Measurements from ENCODE around the gene H6PD.

Gene H6PD

DNA sequence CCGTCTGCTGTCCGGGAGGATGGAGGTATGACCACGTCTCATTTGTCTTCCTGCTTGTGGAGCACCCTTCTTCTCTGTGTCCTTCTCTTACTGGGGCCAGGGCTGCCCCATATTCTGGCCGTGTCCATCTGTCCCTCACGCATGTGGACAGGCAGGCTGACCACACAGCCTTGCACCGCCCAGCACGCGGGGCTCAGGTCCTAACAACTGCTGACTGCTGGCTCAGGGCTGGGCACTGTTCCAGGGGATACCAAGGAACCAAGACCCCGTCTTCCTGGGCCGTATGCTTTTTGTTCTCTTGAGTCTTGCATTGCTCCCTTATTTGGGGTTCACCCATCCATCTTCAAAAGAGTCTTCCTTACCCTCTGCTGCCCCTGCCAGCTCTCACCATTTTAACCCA, 40.6 kb downstream of the H6PD start:
- Histone ChIP-seq H3K4me3 (ENCODE audit: insufficient read depth in 1 of 2, low read depth in 1 of 2, low read length in 2 of 2) (peak overlapping the region in 1 of 2 experiments; percentile 43), H2BK15ac (ENCODE audit: low read depth, poor library complexity, severe bottlenecking) (no peak overlapping the region), H3K4me1 (ENCODE audit: control insufficient read depth, insufficient read depth, low read depth, low read length) (peaks cover 40% of the 10 kb centered on the region), H2BK12ac (ENCODE audit: low read length in 2 of 2) (peak overlapping the region; percentile 93 to 96), H2AK5ac (ENCODE audit: low read length, severe bottlenecking) (peak overlapping the region; percentile 37), H2BK120ac (ENCODE audit: low read depth, low read length) (no peak overlapping the region), H3K4ac (ENCODE audit: low read depth in 1 of 2, low read length in 2 of 2) (peak overlapping the region in 1 of 2 experiments; percentile 6), H3K18ac (ENCODE audit: low read depth in 1 of 2, low read length in 2 of 2) (peak overlapping the region; percentile 75 to 77), H3K4me2 (ENCODE audit: low read length, poor library complexity, severe bottlenecking) (no peak overlapping the region), H3K23ac (ENCODE audit: low read length in 2 of 2) (peak overlapping the region in 1 of 2 experiments; percentile 16), H3K9me3 (ENCODE audit: control insufficient read depth, low read length) (no peaks in the 10 kb centered on the region), H4K91ac (ENCODE audit: low read length) (peak overlapping the region; percentile 53), H3K27ac (ENCODE audit: low read length, poor library complexity, severe bottlenecking) (peak overlapping the region; percentile 12), H3K14ac (ENCODE audit: low read length in 2 of 2) (peak overlapping the region in 1 of 2 experiments; percentile 37), H4K8ac (ENCODE audit: low read length) (peak overlapping the region; percentile 2), H2BK5ac (ENCODE audit: low read depth, low read length, poor library complexity, severe bottlenecking) (no peak overlapping the region), H3K27me3 (ENCODE audit: control insufficient read depth in 1 of 2, insufficient read depth in 1 of 2, low read length in 2 of 2) (no peaks in the 10 kb centered on the region), H3K36me3 (ENCODE audit: control insufficient read depth in 1 of 2, insufficient read depth in 2 of 2, low read depth in 1 of 2, low read length in 2 of 2) (peaks cover 4 to 5% of the 10 kb centered on the region in 2 experiments), H3K79me1 (replicated peaks; ENCODE audit: low read length, poor library complexity, severe bottlenecking) (peaks cover 2% of the 10 kb centered on the region), H2AFZ (ENCODE audit: low read depth, low read length) (no peak overlapping the region), H3K9ac (ENCODE audit: low read length) (no peak overlapping the region)
- DNase-seq, result no peak
- WGBS, result 63% methylated on average over 10 of the region's 10 CpGs

DNA sequence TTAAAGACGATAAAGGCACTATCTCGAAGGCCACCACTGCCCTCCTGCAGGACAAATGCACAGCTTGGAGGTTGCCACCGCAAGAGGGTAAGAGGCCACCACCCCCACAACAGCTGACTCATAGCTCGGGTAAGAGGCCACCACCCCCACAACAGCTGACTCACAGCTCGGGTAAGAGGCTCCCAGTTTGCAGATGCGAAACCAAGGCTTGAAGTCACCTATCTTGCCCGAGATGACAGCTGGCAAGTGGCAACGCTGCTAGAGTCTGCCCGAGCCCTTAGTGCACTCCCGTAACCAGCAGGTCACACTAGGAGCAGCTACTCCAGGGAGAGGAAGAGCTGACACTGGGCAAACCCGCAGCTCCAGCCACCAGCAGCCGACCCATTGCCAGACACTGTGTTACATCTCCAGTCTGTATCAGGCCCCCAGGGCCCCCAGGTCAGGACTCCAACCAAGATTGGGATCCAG, 41.0 kb downstream of the H6PD start:
- Histone ChIP-seq H3K27ac (ENCODE audit: low read length, poor library complexity, severe bottlenecking) (peak overlapping the region; percentile 20), H2AK5ac (ENCODE audit: low read length, severe bottlenecking) (peak overlapping the region; percentile 49), H3K79me1 (replicated peaks; ENCODE audit: low read length, poor library complexity, severe bottlenecking) (no peaks in the 10 kb centered on the region), H3K18ac (ENCODE audit: low read depth in 1 of 2, low read length in 2 of 2) (peak overlapping the region; percentile 22 to 77), H4K91ac (ENCODE audit: low read length) (peak overlapping the region; percentile 34), H3K14ac (ENCODE audit: low read length in 2 of 2) (no peak overlapping the region), H2AFZ (ENCODE audit: low read depth, low read length) (no peak overlapping the region), H3K4me1 (ENCODE audit: control insufficient read depth, insufficient read depth, low read depth, low read length) (peaks cover 39% of the 10 kb centered on the region), H3K4ac (ENCODE audit: low read depth in 1 of 2, low read length in 2 of 2) (no peak overlapping the region), H3K4me2 (ENCODE audit: low read length, poor library complexity, severe bottlenecking) (peak overlapping the region; percentile 36), H3K4me3 (ENCODE audit: insufficient read depth in 1 of 2, low read depth in 1 of 2, low read length in 2 of 2) (peak overlapping the region in 1 of 2 experiments; percentile 43), H3K23ac (ENCODE audit: low read length in 2 of 2) (no peak overlapping the region), H2BK5ac (ENCODE audit: low read depth, low read length, poor library complexity, severe bottlenecking) (no peak overlapping the region), H3K27me3 (ENCODE audit: control insufficient read depth in 1 of 2, insufficient read depth in 1 of 2, low read length in 2 of 2) (no peaks in the 10 kb centered on the region), H2BK120ac (ENCODE audit: low read depth, low read length) (no peak overlapping the region), H3K36me3 (ENCODE audit: control insufficient read depth in 1 of 2, insufficient read depth in 2 of 2, low read depth in 1 of 2, low read length in 2 of 2) (peaks cover 4% of the 10 kb centered on the region in 2 experiments), H2BK15ac (ENCODE audit: low read depth, poor library complexity, severe bottlenecking) (peak overlapping the region; percentile 12), H2BK12ac (ENCODE audit: low read length in 2 of 2) (peak overlapping the region in 1 of 2 experiments; percentile 82), H3K9ac (ENCODE audit: low read length) (peak overlapping the region; percentile 56), H3K9me3 (ENCODE audit: control insufficient read depth, low read length) (no peaks in the 10 kb centered on the region), H4K8ac (ENCODE audit: low read length) (peak overlapping the region; percentile 32)
- 5% methylated on average over 12 of the region's 12 CpGs for WGBS
- DNase-seq, result peak; percentile 94

DNA sequence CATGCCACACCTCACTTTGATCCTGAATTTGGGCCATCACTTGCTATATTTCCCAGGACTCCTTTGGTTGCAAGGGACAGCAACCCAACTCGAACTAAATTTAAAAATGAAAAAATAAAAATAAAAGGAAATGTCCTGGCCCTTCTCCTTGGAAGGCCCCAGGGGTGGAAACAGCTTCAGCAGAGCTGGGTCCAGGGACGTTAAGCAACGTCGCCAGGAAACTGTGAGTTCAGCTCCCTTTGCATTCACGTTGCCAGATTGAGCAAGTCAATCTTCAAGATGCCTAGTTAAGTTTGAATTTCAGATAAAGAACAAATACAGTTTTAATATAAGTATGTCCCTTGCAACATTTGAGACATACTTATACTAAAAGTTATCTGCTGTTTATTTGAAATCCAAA, 43.5 kb downstream of the H6PD start:
- Histone ChIP-seq H2BK15ac (ENCODE audit: low read depth, poor library complexity, severe bottlenecking) (no peak overlapping the region), H3K4me1 (ENCODE audit: control insufficient read depth, insufficient read depth, low read depth, low read length) (peaks cover 46% of the 10 kb centered on the region), H2BK5ac (ENCODE audit: low read depth, low read length, poor library complexity, severe bottlenecking) (no peak overlapping the region), H3K4ac (ENCODE audit: low read depth in 1 of 2, low read length in 2 of 2) (no peak overlapping the region), H3K27ac (ENCODE audit: low read length, poor library complexity, severe bottlenecking) (no peak overlapping the region), H4K91ac (ENCODE audit: low read length) (no peak overlapping the region), H3K9ac (ENCODE audit: low read length) (peak overlapping the region; percentile 47), H3K14ac (ENCODE audit: low read length in 2 of 2) (no peak overlapping the region), H3K9me3 (ENCODE audit: control insufficient read depth, low read length) (no peaks in the 10 kb centered on the region), H2AK5ac (ENCODE audit: low read length, severe bottlenecking) (no peak overlapping the region), H3K18ac (ENCODE audit: low read depth in 1 of 2, low read length in 2 of 2) (no peak overlapping the region), H2BK120ac (ENCODE audit: low read depth, low read length) (no peak overlapping the region), H4K8ac (ENCODE audit: low read length) (no peak overlapping the region), H3K4me2 (ENCODE audit: low read length, poor library complexity, severe bottlenecking) (no peak overlapping the region), H2AFZ (ENCODE audit: low read depth, low read length) (no peak overlapping the region), H3K79me1 (replicated peaks; ENCODE audit: low read length, poor library complexity, severe bottlenecking) (no peaks in the 10 kb centered on the region), H2BK12ac (ENCODE audit: low read length in 2 of 2) (peak overlapping the region in 1 of 2 experiments; percentile 35), H3K36me3 (ENCODE audit: control insufficient read depth in 1 of 2, insufficient read depth in 2 of 2, low read depth in 1 of 2, low read length in 2 of 2) (no peaks in the 10 kb centered on the region), H3K23ac (ENCODE audit: low read length in 2 of 2) (no peak overlapping the region), H3K4me3 (ENCODE audit: insufficient read depth in 1 of 2, low read depth in 1 of 2, low read length in 2 of 2) (no peak overlapping the region), H3K27me3 (ENCODE audit: control insufficient read depth in 1 of 2, insufficient read depth in 1 of 2, low read length in 2 of 2) (no peaks in the 10 kb centered on the region)
- 85% methylated on average over 3 of the region's 5 CpGs for WGBS
- no peak for DNase-seq

DNA sequence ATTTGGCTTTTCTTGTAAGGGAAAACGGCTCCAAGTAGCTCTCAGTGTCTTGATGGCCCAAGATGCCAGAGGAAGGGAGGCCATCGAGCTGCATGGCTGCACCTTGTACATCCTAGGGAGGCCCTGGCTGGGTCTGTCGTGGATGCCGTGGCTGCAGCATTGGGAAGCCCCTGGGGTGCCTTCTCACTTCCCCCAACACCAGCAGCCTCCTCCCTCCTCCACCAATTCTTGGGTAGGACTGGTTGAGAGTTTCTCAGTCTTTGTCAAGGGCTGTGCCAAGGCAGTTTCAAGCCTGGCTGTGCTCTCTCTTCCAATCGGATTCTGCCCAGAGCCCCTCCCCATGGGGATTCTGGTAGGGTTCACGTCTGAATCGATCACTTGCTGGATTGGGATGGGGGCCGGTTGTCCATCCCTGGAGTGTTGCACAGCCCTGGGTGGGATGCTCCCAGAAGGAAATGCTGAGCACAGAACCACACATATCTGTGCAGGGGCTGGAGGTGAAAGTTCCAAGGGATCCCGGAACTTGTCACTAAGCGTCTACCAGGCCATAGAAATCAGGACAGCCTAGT, 44.1 kb downstream of the H6PD start:
- Histone ChIP-seq H2BK120ac (ENCODE audit: low read depth, low read length) (no peak overlapping the region), H2BK12ac (ENCODE audit: low read length in 2 of 2) (peak overlapping the region in 1 of 2 experiments; percentile 4), H3K23ac (ENCODE audit: low read length in 2 of 2) (no peak overlapping the region), H3K14ac (ENCODE audit: low read length in 2 of 2) (peak overlapping the region in 1 of 2 experiments; percentile 31), H3K4me1 (ENCODE audit: control insufficient read depth, insufficient read depth, low read depth, low read length) (peaks cover 46% of the 10 kb centered on the region), H3K4me3 (ENCODE audit: insufficient read depth in 1 of 2, low read depth in 1 of 2, low read length in 2 of 2) (no peak overlapping the region), H3K4me2 (ENCODE audit: low read length, poor library complexity, severe bottlenecking) (no peak overlapping the region), H3K27ac (ENCODE audit: low read length, poor library complexity, severe bottlenecking) (no peak overlapping the region), H2BK15ac (ENCODE audit: low read depth, poor library complexity, severe bottlenecking) (no peak overlapping the region), H2AK5ac (ENCODE audit: low read length, severe bottlenecking) (peak overlapping the region; percentile 17), H3K27me3 (ENCODE audit: control insufficient read depth in 1 of 2, insufficient read depth in 1 of 2, low read length in 2 of 2) (no peaks in the 10 kb centered on the region), H4K8ac (ENCODE audit: low read length) (no peak overlapping the region), H4K91ac (ENCODE audit: low read length) (no peak overlapping the region), H3K79me1 (replicated peaks; ENCODE audit: low read length, poor library complexity, severe bottlenecking) (no peaks in the 10 kb centered on the region), H2AFZ (ENCODE audit: low read depth, low read length) (no peak overlapping the region), H3K9me3 (ENCODE audit: control insufficient read depth, low read length) (peaks cover 3% of the 10 kb centered on the region), H3K18ac (ENCODE audit: low read depth in 1 of 2, low read length in 2 of 2) (peak overlapping the region in 1 of 2 experiments; percentile 37), H3K4ac (ENCODE audit: low read depth in 1 of 2, low read length in 2 of 2) (no peak overlapping the region), H2BK5ac (ENCODE audit: low read depth, low read length, poor library complexity, severe bottlenecking) (no peak overlapping the region), H3K9ac (ENCODE audit: low read length) (peak overlapping the region; percentile 47), H3K36me3 (ENCODE audit: control insufficient read depth in 1 of 2, insufficient read depth in 2 of 2, low read depth in 1 of 2, low read length in 2 of 2) (no peaks in the 10 kb centered on the region)
- DNase-seq, result no peak
- 86% methylated on average over 7 of the region's 10 CpGs for WGBS
